K562 (cell line): ENCODE results near the gene RPL7A. TPM values are rescaled to one million over a fixed set of nuclear protein-coding genes. Genes with fewer than 3 reads are reported as not detected.
A peak's percentile ranks its signal among the peaks of the same experiment; 100 is the strongest.

Source experiments
- ATAC-seq: fragments of 200-7000 bp; cut with Tn5 transposase; 3 replicates; pipeline ENCODE4 v1.9.1; 2020; ENCODE audit warnings: moderate library complexity
- BruUV-seq: library from RNA; stranded (reverse); fragments of 400-500 nt; replicated peaks from 2 replicates; lab custom pipeline; 2021; lab: Mats Ljungman, UMichigan
- CTCF ChIA-PET: fragments of 300-600 bp; formaldehyde crosslinking; extraction: SDS; loops from one replicate; lab custom pipeline; 2021; ENCODE audit warnings: low intra/inter-chr PET ratio; lab: Yijun Ruan, JAX
- POLR2A ChIA-PET: fragments of 300-600, 350-650 bp; sonication (Branson Sonifier 250); formaldehyde crosslinking; extraction: SDS; loops from one replicate; lab custom pipeline; 2021; ENCODE audit warnings: antibody characterized with exemption, inconsistent platforms; lab: Yijun Ruan, JAX
- DNase-seq, 4 experiments: peaks; one replicate each; pipeline versions ENCODE4 v3.0.0 to v3.0.0-alpha.2; 2011 to 2018; ENCODE audit warnings: low spot score in 3 of 4, mixed read lengths in 3 of 4; ENCODE audit errors: extremely low read depth in 1 of 4
- FAIRE-seq: peaks from 2 replicates; lab custom pipeline; 2011; peaks lifted over from hg19 to GRCh38; lab: Jason Lieb, UNC
- H2AFZ ChIP-seq: 2 replicates; pipeline ENCODE4 v1.6.0; 2011; ENCODE audit warnings: low read depth, low read length, control low read depth, inconsistent platforms
- H3K27ac ChIP-seq: fragments of 200-600 bp; 3 replicates; pipeline ENCODE4 v1.8.0; 2011; ENCODE audit warnings: low read depth, mild to moderate bottlenecking, control low read depth, inconsistent platforms, low read length, moderate library complexity, mixed read lengths; ENCODE audit errors: extremely low read depth
- H3K27me3 ChIP-seq, 2 experiments: fragments of 300-600 bp in 1 of 2; 2 replicates in 1 of 2; 3 replicates in 1 of 2; pipeline versions ENCODE4 v1.6.0 to v1.8.0; 2011; ENCODE audit warnings: inconsistent platforms in 2 of 2, low read length in 2 of 2, mild to moderate bottlenecking in 1 of 2, mixed read lengths in 1 of 2, moderate library complexity in 1 of 2; ENCODE audit not compliant: control insufficient read depth in 2 of 2, insufficient read depth in 2 of 2
- H3K36me3 ChIP-seq: fragments of 300-600 bp; 3 replicates; pipeline ENCODE4 v1.8.0; 2011; ENCODE audit warnings: mild to moderate bottlenecking, low read length, inconsistent platforms; ENCODE audit not compliant: control insufficient read depth, insufficient read depth
- H3K4me1 ChIP-seq, 2 experiments: fragments of 200-600 bp in 1 of 2; replicated peaks in 1 of 2; 2 replicates in 1 of 2; 3 replicates in 1 of 2; pipeline versions ENCODE4 v1.5.1 to v1.8.0; 2011; ENCODE audit warnings: inconsistent platforms in 2 of 2, low read length in 2 of 2, mild to moderate bottlenecking in 1 of 2, mixed read lengths in 1 of 2, moderate library complexity in 1 of 2; ENCODE audit not compliant: control insufficient read depth in 2 of 2, insufficient read depth in 2 of 2
- H3K4me2 ChIP-seq: 2 replicates; pipeline ENCODE4 v1.6.1; 2011; ENCODE audit warnings: low read length, control low read depth, inconsistent platforms, mixed read lengths; ENCODE audit not compliant: insufficient read depth
- H3K4me3 ChIP-seq: fragments of 200-600 bp; sonication (generic), shearing (Covaris generic); 2 replicates; pipeline ENCODE4 v1.5.1; 2016; ENCODE audit warnings: control low read depth, inconsistent platforms
- H3K79me2 ChIP-seq: fragments of 200-600 bp; 3 replicates; pipeline ENCODE4 v1.8.0; 2011; ENCODE audit warnings: low read length, inconsistent platforms; ENCODE audit not compliant: control insufficient read depth, insufficient read depth
- H3K9ac ChIP-seq, 2 experiments: 2 replicates each; pipeline versions ENCODE4 v1.6.0 to v1.6.1; 2011; ENCODE audit warnings: low read depth in 2 of 2, low read length in 2 of 2, control low read depth in 1 of 2, inconsistent platforms in 1 of 2, mild to moderate bottlenecking in 1 of 2, mixed read lengths in 1 of 2; ENCODE audit not compliant: insufficient read depth in 1 of 2
- H3K9me1 ChIP-seq: one replicate; pipeline ENCODE4 v1.6.0; 2011; ENCODE audit warnings: inconsistent platforms, mild to moderate bottlenecking, low read length, moderate library complexity; ENCODE audit not compliant: control insufficient read depth, insufficient read depth
- H3K9me3 ChIP-seq: replicated peaks from 2 replicates; pipeline ENCODE4 v1.5.1; 2011; ENCODE audit warnings: low read depth, low read length, inconsistent platforms; ENCODE audit not compliant: control insufficient read depth, insufficient read depth
- H4K20me1 ChIP-seq: replicated peaks from 2 replicates; pipeline ENCODE4 v1.6.1; 2011; ENCODE audit warnings: low read length, inconsistent platforms, mixed read lengths; ENCODE audit not compliant: control insufficient read depth, insufficient read depth
- POLR2G ChIP-seq: fragments of 200-400 bp; formaldehyde crosslinking; IDR thresholded peaks from 2 replicates; pipeline ENCODE4 v1.6.1; 2017; ENCODE audit warnings: low read depth, mild to moderate bottlenecking, antibody characterized with exemption, low read length, moderate library complexity
- ZNF76 ChIP-seq: fragments of 250-450 bp; sonication (Bioruptor Pico); IDR thresholded peaks from 2 replicates; pipeline ENCODE4 v1.4.0; 2020; ENCODE audit warnings: mild to moderate bottlenecking, moderate library complexity, borderline replicate concordance
- WGBS: fragments of 100-300 bp; shearing (Covaris generic); methylation state at CpG from one replicate; pipeline ENCODE4 v1.1.6; 2016; ENCODE audit warnings: low coverage, mixed read lengths; ENCODE audit not compliant: insufficient coverage; ENCODE audit errors: missing lambda C conversion rate; 5-methylcytosine and 5-hydroxymethylcytosine counted together
- in situ Hi-C: fragments of 300-500 bp; cut with MboI; formaldehyde crosslinking; loops from 4 replicates; pipeline ENCODE4 v1.15.0; 2018; ENCODE audit warnings: inconsistent platforms, mixed read lengths
- intact Hi-C: fragments of 100-400 bp; cut with micrococcal nuclease; formaldehyde crosslinking; loops from 2 replicates; pipeline ENCODE4 v1.14.2; 2022
- polyA plus RNA-seq, 8 experiments: library from polyadenylated mRNA; depleted of rRNA in 4 of 8; stranded (reverse) in 5 of 8; unstranded in 3 of 8; fragments of >200 nt; fragmentation: Nextera tagmentation in 2 of 8; fragmentation: Illumina TruSeq in 1 of 8; extraction: Ambion mirVana in 2 of 8; extraction: Trizol in 1 of 8; gene quantifications; 2 replicates each; pipeline versions ENCODE4 v1.2.1 to v1.2.3, GENCODE V29; 2011 to 2014; ENCODE audit warnings: inconsistent platforms in 1 of 8, missing spikeins in 1 of 8
- total RNA-seq, 7 experiments: library from RNA; depleted of rRNA in 6 of 7; stranded (reverse); fragments of >200 nt in 6 of 7; fragmentation: Illumina TruSeq in 2 of 7; extraction: Trizol in 2 of 7; gene quantifications; 2 replicates each; pipeline versions ENCODE4 v1.2.1 to v1.2.3, GENCODE V29; 2011 to 2021; ENCODE audit warnings: low replicate concordance in 1 of 7
- TF ChIP-seq, protein P1 (sequence below): fragments of 200-800 bp; sonication (Bioruptor generic); IDR thresholded peaks from 2 replicates; pipeline ENCODE4 v1.6.1; 2016; ENCODE audit warnings: missing genetic modification characterization, missing compliant biosample characterization

The RPL7A gene
- total and polyA plus RNA-seq, 9 of the 15 experiments (the other 6 are each of a cell fraction or from before 2014, with no cell fraction given) = 1,935 to 3,760 (median 2,652) TPM

DNA sequence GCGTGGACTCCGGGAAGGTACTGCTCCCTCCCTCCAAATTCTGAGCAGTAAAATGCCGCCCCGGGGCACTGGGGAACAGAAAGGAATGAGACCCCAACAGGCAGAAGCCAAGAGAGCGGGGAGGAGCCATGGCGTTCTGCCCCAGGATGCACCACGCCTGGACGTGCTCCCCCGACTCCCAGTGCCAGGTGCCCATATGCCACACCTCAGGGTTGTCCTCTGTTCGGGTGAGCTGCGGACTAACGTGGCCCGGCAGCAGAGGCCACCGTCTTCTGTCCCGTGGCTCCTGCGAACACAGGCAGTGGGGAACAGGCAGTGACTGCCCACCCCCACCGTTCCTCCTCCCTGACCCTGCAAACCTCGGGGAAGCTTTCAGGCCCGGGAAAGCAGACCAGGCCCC, 16.8 kb upstream of the RPL7A start:
- H3K79me2 ChIP-seq = peaks cover 35% of the 10 kb centered on the region
- in situ Hi-C loops (loop anchor here (5.0 kb wide), 1 partner anchor 144 kb away; no protein-coding TSS in a partner anchor), intact Hi-C loops (no loop called here)
- ChIA-PET CTCF (no interaction called here), POLR2A (interaction anchor here (0.6 to 3.1 kb wide), 11 partner anchors 8 to 264 kb away, joined by 3 to 16 read pairs (median 4); partner anchors contain the start of genes MED22 and RPL7A)
- H3K4me2 ChIP-seq = no peak overlapping the region
- H4K20me1 ChIP-seq = peaks cover 4% of the 10 kb centered on the region; the same call in 1 of the 2 replicates
- H3K27me3 ChIP-seq = no peaks in the 10 kb centered on the region; a peak in 1 of 5 replicates
- H3K27ac ChIP-seq = no peak overlapping the region
- BruUV-seq = TSS peak; percentile 3
- no peaks in the 10 kb centered on the region for H3K9me1 ChIP-seq
- H2AFZ ChIP-seq = no peak overlapping the region
- H3K9ac ChIP-seq = peak overlapping the region in 1 of 2 experiments; percentile 59; a peak in 1 of 4 replicates
- no peak overlapping the region for H3K4me3 ChIP-seq
- no peak for DNase-seq
- FAIRE-seq = no peak
- H3K9me3 ChIP-seq = 0 out of 2 replicates have a peak, but pooled peaks cover 1% of the 10 kb centered on the region
- TF ChIP-seq, protein P1, sequence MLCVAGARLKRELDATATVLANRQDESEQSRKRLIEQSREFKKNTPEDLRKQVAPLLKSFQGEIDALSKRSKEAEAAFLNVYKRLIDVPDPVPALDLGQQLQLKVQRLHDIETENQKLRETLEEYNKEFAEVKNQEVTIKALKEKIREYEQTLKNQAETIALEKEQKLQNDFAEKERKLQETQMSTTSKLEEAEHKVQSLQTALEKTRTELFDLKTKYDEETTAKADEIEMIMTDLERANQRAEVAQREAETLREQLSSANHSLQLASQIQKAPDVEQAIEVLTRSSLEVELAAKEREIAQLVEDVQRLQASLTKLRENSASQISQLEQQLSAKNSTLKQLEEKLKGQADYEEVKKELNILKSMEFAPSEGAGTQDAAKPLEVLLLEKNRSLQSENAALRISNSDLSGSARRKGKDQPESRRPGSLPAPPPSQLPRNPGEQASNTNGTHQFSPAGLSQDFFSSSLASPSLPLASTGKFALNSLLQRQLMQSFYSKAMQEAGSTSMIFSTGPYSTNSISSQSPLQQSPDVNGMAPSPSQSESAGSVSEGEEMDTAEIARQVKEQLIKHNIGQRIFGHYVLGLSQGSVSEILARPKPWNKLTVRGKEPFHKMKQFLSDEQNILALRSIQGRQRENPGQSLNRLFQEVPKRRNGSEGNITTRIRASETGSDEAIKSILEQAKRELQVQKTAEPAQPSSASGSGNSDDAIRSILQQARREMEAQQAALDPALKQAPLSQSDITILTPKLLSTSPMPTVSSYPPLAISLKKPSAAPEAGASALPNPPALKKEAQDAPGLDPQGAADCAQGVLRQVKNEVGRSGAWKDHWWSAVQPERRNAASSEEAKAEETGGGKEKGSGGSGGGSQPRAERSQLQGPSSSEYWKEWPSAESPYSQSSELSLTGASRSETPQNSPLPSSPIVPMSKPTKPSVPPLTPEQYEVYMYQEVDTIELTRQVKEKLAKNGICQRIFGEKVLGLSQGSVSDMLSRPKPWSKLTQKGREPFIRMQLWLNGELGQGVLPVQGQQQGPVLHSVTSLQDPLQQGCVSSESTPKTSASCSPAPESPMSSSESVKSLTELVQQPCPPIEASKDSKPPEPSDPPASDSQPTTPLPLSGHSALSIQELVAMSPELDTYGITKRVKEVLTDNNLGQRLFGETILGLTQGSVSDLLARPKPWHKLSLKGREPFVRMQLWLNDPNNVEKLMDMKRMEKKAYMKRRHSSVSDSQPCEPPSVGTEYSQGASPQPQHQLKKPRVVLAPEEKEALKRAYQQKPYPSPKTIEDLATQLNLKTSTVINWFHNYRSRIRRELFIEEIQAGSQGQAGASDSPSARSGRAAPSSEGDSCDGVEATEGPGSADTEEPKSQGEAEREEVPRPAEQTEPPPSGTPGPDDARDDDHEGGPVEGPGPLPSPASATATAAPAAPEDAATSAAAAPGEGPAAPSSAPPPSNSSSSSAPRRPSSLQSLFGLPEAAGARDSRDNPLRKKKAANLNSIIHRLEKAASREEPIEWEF (CRISPR knock-in tag) = no peak
- TF ChIP-seq POLR2G (peak; percentile 45; the same call in 1 of the 2 replicates), ZNF76 (CRISPR knock-in tag) (no peak)
- 92% methylated on average over 18 of the region's 19 CpGs for WGBS
- no peak for ATAC-seq
- peaks cover 52% of the 10 kb centered on the region for H3K36me3 ChIP-seq
- H3K4me1 ChIP-seq = peaks cover 4 to 34% of the 10 kb centered on the region in 2 experiments; a peak in 4 of 5 replicates
